Measurements from ENCODE around the gene GRM7.

- TF ChIP-seq CTCF (IDR thresholded peaks at IDR 0.05) (no peak), POLR2A (IDR thresholded peaks at IDR 0.05) (no peak)
Observed at GRCh38 chr3:7367968-7368367, 507.1 kb downstream of the GRM7 start.
